ENCODE results near the gene TMEM9. TPM values are rescaled to one million over a fixed set of nuclear protein-coding genes. Genes with fewer than 3 reads are reported as not detected.

The TMEM9 gene
- total RNA-seq, 1 experiment from 2014 or later, result 50.2 TPM

GRCh38 chr1:201125800-201126199 lies 28.5 kb downstream of the TMEM9 start:
- in situ Hi-C loops (cut with HindIII; ENCODE audit: low pct_unique_long_range_greater_than_20kb, low sequenced_read_pairs), result no loop called here
- Histone ChIP-seq H3K4me1 (ENCODE audit: control insufficient read depth, insufficient read depth, low read length) (peaks cover 5% of the 10 kb centered on the region), H3K27ac (ENCODE audit: low read length) (no peak overlapping the region), H3K9me3 (ENCODE audit: control insufficient read depth, insufficient read depth, low read depth, low read length) (no peaks in the 10 kb centered on the region), H3K27me3 (ENCODE audit: control insufficient read depth, insufficient read depth, low read length) (peaks cover 11% of the 10 kb centered on the region), H3K4me3 (ENCODE audit: low read depth in 2 of 2, low read length in 2 of 2) (no peak overlapping the region), H3K36me3 (ENCODE audit: control insufficient read depth, insufficient read depth, low read length) (no peaks in the 10 kb centered on the region)
- no TSS peak for BruUV-seq (replicated peaks)
- ChIA-PET POLR2A (no interaction called here), CTCF (no interaction called here)
- DNase-seq (ENCODE audit: low read depth, low spot score), result no peak
- no peak for ATAC-seq
- intact Hi-C loops (cut with micrococcal nuclease; ENCODE audit: unreplicated experiment), result no loop called here
- no peak for TF ChIP-seq POLR2AphosphoS5 (IDR thresholded peaks at IDR 0.05; ENCODE audit: low read depth, low read length)
- no peak for TF ChIP-seq CTCF (IDR thresholded peaks at IDR 0.05)
- no peak for TF ChIP-seq TCF7L2 (IDR thresholded peaks at IDR 0.05; ENCODE audit: low read depth, low read length)
- TF ChIP-seq SIN3A (IDR thresholded peaks at IDR 0.05; ENCODE audit: borderline replicate concordance, insufficient read depth, low read depth, low read length), result no peak
- TF ChIP-seq, protein P1, sequence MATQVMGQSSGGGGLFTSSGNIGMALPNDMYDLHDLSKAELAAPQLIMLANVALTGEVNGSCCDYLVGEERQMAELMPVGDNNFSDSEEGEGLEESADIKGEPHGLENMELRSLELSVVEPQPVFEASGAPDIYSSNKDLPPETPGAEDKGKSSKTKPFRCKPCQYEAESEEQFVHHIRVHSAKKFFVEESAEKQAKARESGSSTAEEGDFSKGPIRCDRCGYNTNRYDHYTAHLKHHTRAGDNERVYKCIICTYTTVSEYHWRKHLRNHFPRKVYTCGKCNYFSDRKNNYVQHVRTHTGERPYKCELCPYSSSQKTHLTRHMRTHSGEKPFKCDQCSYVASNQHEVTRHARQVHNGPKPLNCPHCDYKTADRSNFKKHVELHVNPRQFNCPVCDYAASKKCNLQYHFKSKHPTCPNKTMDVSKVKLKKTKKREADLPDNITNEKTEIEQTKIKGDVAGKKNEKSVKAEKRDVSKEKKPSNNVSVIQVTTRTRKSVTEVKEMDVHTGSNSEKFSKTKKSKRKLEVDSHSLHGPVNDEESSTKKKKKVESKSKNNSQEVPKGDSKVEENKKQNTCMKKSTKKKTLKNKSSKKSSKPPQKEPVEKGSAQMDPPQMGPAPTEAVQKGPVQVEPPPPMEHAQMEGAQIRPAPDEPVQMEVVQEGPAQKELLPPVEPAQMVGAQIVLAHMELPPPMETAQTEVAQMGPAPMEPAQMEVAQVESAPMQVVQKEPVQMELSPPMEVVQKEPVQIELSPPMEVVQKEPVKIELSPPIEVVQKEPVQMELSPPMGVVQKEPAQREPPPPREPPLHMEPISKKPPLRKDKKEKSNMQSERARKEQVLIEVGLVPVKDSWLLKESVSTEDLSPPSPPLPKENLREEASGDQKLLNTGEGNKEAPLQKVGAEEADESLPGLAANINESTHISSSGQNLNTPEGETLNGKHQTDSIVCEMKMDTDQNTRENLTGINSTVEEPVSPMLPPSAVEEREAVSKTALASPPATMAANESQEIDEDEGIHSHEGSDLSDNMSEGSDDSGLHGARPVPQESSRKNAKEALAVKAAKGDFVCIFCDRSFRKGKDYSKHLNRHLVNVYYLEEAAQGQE (IDR thresholded peaks at IDR 0.05; ENCODE audit: insufficient read depth in 1 of 2, low read depth in 2 of 2, low read length in 1 of 2), result no peak

DNA sequence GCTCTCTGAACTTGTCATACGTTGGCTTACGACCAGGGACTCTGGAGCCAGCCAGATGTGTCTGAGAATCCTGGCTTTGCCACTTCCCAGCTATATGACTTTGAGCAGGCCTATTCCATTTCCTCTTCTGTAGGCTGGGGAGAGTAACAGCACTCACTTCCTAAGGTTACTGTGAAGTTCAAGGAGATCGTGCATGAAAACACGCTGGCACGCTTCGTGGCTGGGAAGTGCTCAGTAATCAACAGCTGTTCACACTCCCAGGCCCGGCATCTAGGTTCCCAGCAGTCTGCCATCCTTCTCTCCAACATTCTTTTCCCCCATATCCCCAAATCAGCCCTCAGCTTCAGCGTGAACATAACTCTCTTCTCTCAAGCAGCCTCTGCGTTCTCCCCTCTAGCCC lies 29.3 kb downstream of the TMEM9 start:
- intact Hi-C loops (cut with micrococcal nuclease; ENCODE audit: unreplicated experiment) (no loop called here), in situ Hi-C loops (cut with HindIII; ENCODE audit: low pct_unique_long_range_greater_than_20kb, low sequenced_read_pairs) (no loop called here)
- H3K36me3 ChIP-seq (ENCODE audit: control insufficient read depth, insufficient read depth, low read length), result no peaks in the 10 kb centered on the region
- TF ChIP-seq, protein P1 (IDR thresholded peaks at IDR 0.05; ENCODE audit: insufficient read depth in 1 of 2, low read depth in 2 of 2, low read length in 1 of 2), result no peak
- TF ChIP-seq POLR2AphosphoS5 (IDR thresholded peaks at IDR 0.05; ENCODE audit: low read depth, low read length) (no peak), TCF7L2 (IDR thresholded peaks at IDR 0.05; ENCODE audit: low read depth, low read length) (no peak), SIN3A (IDR thresholded peaks at IDR 0.05; ENCODE audit: borderline replicate concordance, insufficient read depth, low read depth, low read length) (no peak), CTCF (IDR thresholded peaks at IDR 0.05) (no peak)
- H3K9me3 ChIP-seq (ENCODE audit: control insufficient read depth, insufficient read depth, low read depth, low read length), result no peaks in the 10 kb centered on the region
- ATAC-seq, result no peak
- no peak overlapping the region for H3K4me3 ChIP-seq (ENCODE audit: low read depth in 2 of 2, low read length in 2 of 2)
- H3K4me1 ChIP-seq (ENCODE audit: control insufficient read depth, insufficient read depth, low read length), result peaks cover 5% of the 10 kb centered on the region
- CTCF ChIA-PET, result no interaction called here
- POLR2A ChIA-PET, result no interaction called here
- peaks cover 11% of the 10 kb centered on the region for H3K27me3 ChIP-seq (ENCODE audit: control insufficient read depth, insufficient read depth, low read length)
- no peak overlapping the region for H3K27ac ChIP-seq (ENCODE audit: low read length)
- BruUV-seq (replicated peaks), result no TSS peak
- DNase-seq (ENCODE audit: low read depth, low spot score), result no peak
